ENCODE measurements around the gene RPL31. TPM values are rescaled to one million over a fixed set of nuclear protein-coding genes. Genes with fewer than 3 reads are reported as not detected.

The RPL31 gene
- total RNA-seq, 1 donor from 2014 or later: 2,596 TPM

- H3K9me3 Mint-ChIP-seq: no peaks in the 10 kb centered on the region
- no peaks in the 10 kb centered on the region for H4K20me1 ChIP-seq (ENCODE audit: low read depth)
- H3K9ac ChIP-seq: no peak overlapping the region
- H3K36me3 Mint-ChIP-seq: no peaks in the 10 kb centered on the region
- H3K27me3 Mint-ChIP-seq (ENCODE audit: insufficient read depth, low read depth): peaks cover 10% of the 10 kb centered on the region
- TF ChIP-seq EZH2phosphoT487 (IDR thresholded peaks at IDR 0.05) (no peak), EZH2 (IDR thresholded peaks at IDR 0.05) (no peak), CTCF (IDR thresholded peaks at IDR 0.05) (no peak)
- no peaks in the 10 kb centered on the region for H3K9me3 ChIP-seq (ENCODE audit: low read depth)
- H3F3A ChIP-seq (ENCODE audit: low read depth): no peaks in the 10 kb centered on the region
- no peak overlapping the region for H3K4me2 ChIP-seq
- no peak overlapping the region for H3K27ac Mint-ChIP-seq
- H3K4me1 Mint-ChIP-seq: peaks cover 15% of the 10 kb centered on the region
- no peak overlapping the region for H3K4me3 Mint-ChIP-seq
- no peaks in the 10 kb centered on the region for H3K4me1 ChIP-seq
- no peak overlapping the region for H2AFZ ChIP-seq (replicated peaks)
- no peak for DNase-seq (ENCODE audit: low spot score)
- H3K79me2 ChIP-seq (ENCODE audit: low read depth): no peaks in the 10 kb centered on the region
- no peaks in the 10 kb centered on the region for H3K36me3 ChIP-seq
- no peaks in the 10 kb centered on the region for H3K27me3 ChIP-seq
- no peak overlapping the region for H3K27ac ChIP-seq
- H3K4me3 ChIP-seq: no peak overlapping the region
Observed at GRCh38 chr2:100974712-100975520, 27.2 kb upstream of the RPL31 start.

GRCh38 chr2:100975521-100975785 is 26.6 kb upstream of the RPL31 start:
- peaks cover 10% of the 10 kb centered on the region for H3K27me3 Mint-ChIP-seq (ENCODE audit: insufficient read depth, low read depth)
- H3K9me3 ChIP-seq (ENCODE audit: low read depth): no peaks in the 10 kb centered on the region
- H3F3A ChIP-seq (ENCODE audit: low read depth): peaks cover 1% of the 10 kb centered on the region
- TF ChIP-seq EZH2 (IDR thresholded peaks at IDR 0.05) (no peak), CTCF (IDR thresholded peaks at IDR 0.05) (no peak), EZH2phosphoT487 (IDR thresholded peaks at IDR 0.05) (no peak)
- no peaks in the 10 kb centered on the region for H3K36me3 ChIP-seq
- no peaks in the 10 kb centered on the region for H4K20me1 ChIP-seq (ENCODE audit: low read depth)
- H2AFZ ChIP-seq (replicated peaks): no peak overlapping the region
- no peaks in the 10 kb centered on the region for H3K36me3 Mint-ChIP-seq
- H3K27me3 ChIP-seq: no peaks in the 10 kb centered on the region
- peaks cover 15% of the 10 kb centered on the region for H3K4me1 Mint-ChIP-seq
- no peak overlapping the region for H3K9ac ChIP-seq
- H3K4me1 ChIP-seq: peaks cover under 1% of the 10 kb centered on the region
- no peak overlapping the region for H3K4me2 ChIP-seq
- DNase-seq (ENCODE audit: low spot score): no peak
- H3K9me3 Mint-ChIP-seq: no peaks in the 10 kb centered on the region
- no peaks in the 10 kb centered on the region for H3K79me2 ChIP-seq (ENCODE audit: low read depth)
- no peak overlapping the region for H3K27ac ChIP-seq
- no peak overlapping the region for H3K27ac Mint-ChIP-seq
- no peak overlapping the region for H3K4me3 ChIP-seq
- no peak overlapping the region for H3K4me3 Mint-ChIP-seq

GRCh38 chr2:100976061-100976460 is 26.0 kb upstream of the RPL31 start:
- no peak overlapping the region for H3K9ac ChIP-seq
- no peak overlapping the region for H3K4me3 ChIP-seq
- no peaks in the 10 kb centered on the region for H3K36me3 Mint-ChIP-seq
- no peaks in the 10 kb centered on the region for H3K9me3 ChIP-seq (ENCODE audit: low read depth)
- H3K36me3 ChIP-seq: no peaks in the 10 kb centered on the region
- H3K4me3 Mint-ChIP-seq: no peak overlapping the region
- no peak overlapping the region for H3K27ac ChIP-seq
- peaks cover 19% of the 10 kb centered on the region for H3K4me1 Mint-ChIP-seq
- peaks cover 10% of the 10 kb centered on the region for H3K27me3 Mint-ChIP-seq (ENCODE audit: insufficient read depth, low read depth)
- no peak overlapping the region for H3K27ac Mint-ChIP-seq
- H3K79me2 ChIP-seq (ENCODE audit: low read depth): no peaks in the 10 kb centered on the region
- H3K27me3 ChIP-seq: no peaks in the 10 kb centered on the region
- H3K9me3 Mint-ChIP-seq: no peaks in the 10 kb centered on the region
- H2AFZ ChIP-seq (replicated peaks): no peak overlapping the region
- H3F3A ChIP-seq (ENCODE audit: low read depth): peaks cover 7% of the 10 kb centered on the region
- peaks cover 6% of the 10 kb centered on the region for H3K4me1 ChIP-seq
- no peak overlapping the region for H3K4me2 ChIP-seq
- DNase-seq (ENCODE audit: low spot score): no peak
- H4K20me1 ChIP-seq (ENCODE audit: low read depth): no peaks in the 10 kb centered on the region
- no peak for TF ChIP-seq EZH2 (IDR thresholded peaks at IDR 0.05)
- TF ChIP-seq CTCF (IDR thresholded peaks at IDR 0.05): no peak
- TF ChIP-seq EZH2phosphoT487 (IDR thresholded peaks at IDR 0.05): no peak

Measured in neural progenitor cell (in vitro differentiated cells).